ENCODE data around the gene DDX39B.
A peak's percentile ranks its signal among the peaks of the same experiment; 100 is the strongest.
"Not testable (repeated sequence)": the region's sequence is repeated elsewhere in the genome, so short reads cannot be mapped to it uniquely, and the experiment has no call there.

Gene DDX39B

GRCh38 chr6:31532644-31533454 lies 9.0 kb downstream of the DDX39B start:
- in situ Hi-C loops (cut with MboI; ENCODE audit: low pct_unique_long_range_greater_than_20kb, low sequenced_read_pairs), result no loop called here
- no peak for DNase-seq

- no peak for DNase-seq
- in situ Hi-C loops (cut with MboI; ENCODE audit: low pct_unique_long_range_greater_than_20kb, low sequenced_read_pairs), result no loop called here
Measured at GRCh38 chr6:31531771-31532643, 9.8 kb downstream of the DDX39B start.

- DNase-seq, result no peak
- in situ Hi-C loops (cut with MboI; ENCODE audit: low pct_unique_long_range_greater_than_20kb, low sequenced_read_pairs), result no loop called here
Measured at GRCh38 chr6:31531162-31531561, 10.6 kb downstream of the DDX39B start.

- no peak for DNase-seq
- in situ Hi-C loops (cut with MboI; ENCODE audit: low pct_unique_long_range_greater_than_20kb, low sequenced_read_pairs), result no loop called here
Measured at GRCh38 chr6:31530659-31531058, 11.1 kb downstream of the DDX39B start.

GRCh38 chr6:31529329-31530150 lies 12.3 kb downstream of the DDX39B start:
- in situ Hi-C loops (cut with MboI; ENCODE audit: low pct_unique_long_range_greater_than_20kb, low sequenced_read_pairs), result no loop called here
- no peak for DNase-seq

DNA sequence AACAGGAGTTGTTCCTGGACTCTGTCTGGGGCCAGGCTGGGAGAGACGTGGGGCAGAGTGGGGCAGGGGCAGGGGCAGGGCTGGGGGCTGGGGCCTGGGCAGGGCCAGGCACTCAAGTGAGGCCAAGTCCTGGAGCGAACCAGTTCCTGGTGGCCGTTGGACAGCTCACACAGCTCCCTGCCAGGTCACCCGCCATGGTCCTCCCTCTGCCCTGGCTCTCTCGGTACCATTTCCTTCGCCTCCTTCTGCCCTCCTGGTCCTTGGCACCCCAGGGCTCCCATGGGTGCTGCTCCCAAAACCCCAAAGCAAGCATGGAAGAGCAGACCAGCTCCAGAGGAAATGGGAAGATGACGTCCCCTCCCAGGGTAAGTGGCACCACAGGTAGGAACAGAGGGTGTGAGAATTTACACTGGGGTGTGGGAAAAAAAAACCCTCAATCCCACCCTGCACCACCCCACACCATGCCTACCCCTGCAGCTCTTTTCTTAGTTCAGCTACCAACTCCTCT lies 12.9 kb downstream of the DDX39B start, which contains the start of gene MCCD1:
MCCD1 (plus strand) TSS at position 142 of the 508 bp plus-strand sequence; CDS start at position 195, 53 bp downstream.
- in situ Hi-C loops (cut with MboI; ENCODE audit: low pct_unique_long_range_greater_than_20kb, low sequenced_read_pairs), result no loop called here
- DNase-seq, result no peak

DNA sequence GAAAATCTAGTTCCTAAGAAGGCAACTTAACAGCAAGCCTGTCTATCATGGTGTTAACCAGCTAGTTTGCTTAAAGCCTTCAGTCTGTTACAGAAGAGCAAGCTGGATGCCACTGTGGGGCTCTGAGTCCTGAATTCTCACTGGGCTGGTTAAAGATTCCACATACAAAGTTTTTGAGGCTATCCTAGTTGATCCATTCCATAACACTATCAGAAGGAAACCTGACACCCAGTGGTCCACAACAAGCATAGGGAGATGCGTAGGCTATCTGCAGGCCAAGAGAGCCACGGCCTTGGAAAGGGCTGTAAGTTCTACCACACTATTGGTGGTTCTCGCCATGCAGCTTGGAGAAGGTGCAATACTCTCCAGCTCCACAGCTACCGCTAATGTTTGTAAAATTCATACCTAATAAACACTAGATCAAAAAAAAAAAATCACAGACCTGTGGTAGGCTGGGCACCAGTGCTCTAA lies 13.5 kb downstream of the DDX39B start:
- DNase-seq, result peak; percentile 27
- in situ Hi-C loops (cut with MboI; ENCODE audit: low pct_unique_long_range_greater_than_20kb, low sequenced_read_pairs), result no loop called here

GRCh38 chr6:31525932-31526591 lies 15.7 kb downstream of the DDX39B start:
- in situ Hi-C loops (cut with MboI; ENCODE audit: low pct_unique_long_range_greater_than_20kb, low sequenced_read_pairs), result no loop called here

DNA sequence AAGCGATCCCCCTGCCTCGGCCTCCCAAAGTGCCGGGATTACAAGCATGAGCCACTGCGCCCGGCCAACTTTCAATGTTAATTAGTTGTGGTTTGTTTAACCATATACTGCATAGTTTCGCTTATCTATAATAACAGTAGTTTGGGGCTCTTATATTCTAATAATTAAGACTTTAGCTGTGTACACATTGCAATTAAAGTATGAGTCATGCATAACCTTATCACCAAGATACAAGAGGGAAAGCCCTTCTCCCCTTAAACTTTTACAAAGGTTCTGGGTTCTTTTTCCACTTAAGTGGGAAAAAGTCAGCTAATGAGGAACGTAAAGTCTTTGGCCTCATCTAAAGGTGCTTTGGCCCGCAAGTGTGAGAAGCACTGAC lies 16.3 kb downstream of the DDX39B start:
- in situ Hi-C loops (cut with MboI; ENCODE audit: low pct_unique_long_range_greater_than_20kb, low sequenced_read_pairs), result no loop called here
- no peak for DNase-seq

More at GRCh38 chr6:31525932-31526591, 15.7 kb downstream of the DDX39B start:
- no peak for DNase-seq

GRCh38 chr6:31521835-31522234 lies 20.0 kb downstream of the DDX39B start:
- no peak for DNase-seq
- in situ Hi-C loops (cut with MboI; ENCODE audit: low pct_unique_long_range_greater_than_20kb, low sequenced_read_pairs), result no loop called here

GRCh38 chr6:31513456-31514165 lies 28.2 kb downstream of the DDX39B start:
- in situ Hi-C loops (cut with MboI; ENCODE audit: low pct_unique_long_range_greater_than_20kb, low sequenced_read_pairs), result no loop called here
- no peak for DNase-seq

DNA sequence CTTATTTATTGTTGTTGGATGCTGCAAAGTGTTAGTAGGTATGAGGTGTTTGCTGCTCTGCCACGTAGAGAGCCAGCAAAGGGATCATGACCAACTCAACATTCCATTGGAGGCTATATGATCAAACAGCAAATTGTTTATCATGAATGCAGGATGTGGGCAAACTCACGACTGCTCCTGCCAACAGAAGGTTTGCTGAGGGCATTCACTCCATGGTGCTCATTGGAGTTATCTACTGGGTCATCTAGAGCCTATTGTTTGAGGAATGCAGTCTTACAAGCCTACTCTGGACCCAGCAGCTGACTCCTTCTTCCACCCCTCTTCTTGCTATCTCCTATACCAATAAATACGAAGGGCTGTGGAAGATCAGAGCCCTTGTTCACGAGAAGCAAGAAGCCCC lies 31.8 kb downstream of the DDX39B start:
- no peak for DNase-seq
- in situ Hi-C loops (cut with MboI; ENCODE audit: low pct_unique_long_range_greater_than_20kb, low sequenced_read_pairs), result no loop called here

GRCh38 chr6:31509036-31509435 lies 32.8 kb downstream of the DDX39B start:
- in situ Hi-C loops (cut with MboI; ENCODE audit: low pct_unique_long_range_greater_than_20kb, low sequenced_read_pairs); DNase-seq: not testable (repeated sequence)

- no peak for DNase-seq
- in situ Hi-C loops (cut with MboI; ENCODE audit: low pct_unique_long_range_greater_than_20kb, low sequenced_read_pairs), result no loop called here
Measured at GRCh38 chr6:31502586-31502985, 39.2 kb downstream of the DDX39B start.

DNA sequence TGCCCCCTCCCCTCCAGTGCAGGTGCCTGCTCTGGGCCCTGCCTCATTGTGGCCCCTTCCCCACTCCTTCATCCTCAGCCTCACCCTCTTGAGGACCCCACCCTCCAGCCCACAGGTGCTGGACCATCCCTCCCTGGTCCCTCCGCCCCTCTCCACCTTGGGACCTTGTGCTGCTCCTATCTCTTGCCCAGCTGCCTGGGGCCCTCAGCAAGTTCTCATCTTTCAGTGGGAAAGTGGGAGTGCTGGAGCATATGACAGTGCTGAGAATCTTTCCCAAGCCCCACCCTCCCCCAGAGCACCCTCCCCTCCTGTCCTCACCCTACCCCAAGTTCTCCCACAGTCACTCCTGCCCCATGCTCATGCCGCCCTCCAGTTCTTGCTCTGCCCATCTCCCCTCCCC lies 42.2 kb downstream of the DDX39B start:
- in situ Hi-C loops (cut with MboI; ENCODE audit: low pct_unique_long_range_greater_than_20kb, low sequenced_read_pairs); DNase-seq: not testable (repeated sequence)

GRCh38 chr6:31498748-31499147 lies 43.1 kb downstream of the DDX39B start:
- in situ Hi-C loops (cut with MboI; ENCODE audit: low pct_unique_long_range_greater_than_20kb, low sequenced_read_pairs), result no loop called here
- no peak for DNase-seq

GRCh38 chr6:31497531-31498476 lies 44.0 kb downstream of the DDX39B start, which contains the start of gene MICB:
MICB (plus strand) TSS chr6:31498145; CDS start chr6:31498194, 49 bp downstream.
- in situ Hi-C loops (cut with MboI; ENCODE audit: low pct_unique_long_range_greater_than_20kb, low sequenced_read_pairs), result no loop called here

More at GRCh38 chr6:31497531-31498476, 44.0 kb downstream of the DDX39B start, which contains the start of gene MICB:
- DNase-seq, result peak; percentile 80
